GM12801 (cell line): ENCODE results near the gene CYP3A7.

Experiments used
- TF ChIP-seq, protein P1 (sequence below): IDR thresholded peaks from one replicate; pipeline ENCODE4 v1.5.1; 2011; ENCODE audit warnings: control low read depth; ENCODE audit not compliant: insufficient read length; ENCODE audit errors: extremely low read depth

The CYP3A7 gene

DNA sequence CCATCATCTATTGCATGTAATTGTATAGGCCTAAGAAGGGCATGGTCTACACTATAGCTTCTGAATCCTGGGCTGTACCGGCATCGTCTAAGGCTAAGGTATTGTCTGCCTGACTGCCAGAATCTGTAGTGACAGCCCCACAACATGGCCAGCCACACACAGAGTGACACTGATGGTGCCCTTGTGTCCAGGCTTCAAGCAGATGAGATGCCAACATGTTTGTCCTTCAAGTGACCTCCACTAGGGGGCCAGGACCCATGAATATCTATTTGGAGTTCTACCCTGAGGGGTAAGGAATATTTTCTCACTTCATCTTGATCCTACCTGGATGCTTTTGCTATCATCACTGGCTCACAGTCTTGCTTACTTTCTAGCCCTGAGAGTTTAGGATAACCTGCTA lies 1.5 kb downstream of the CYP3A7 start:
- TF ChIP-seq, protein P1, sequence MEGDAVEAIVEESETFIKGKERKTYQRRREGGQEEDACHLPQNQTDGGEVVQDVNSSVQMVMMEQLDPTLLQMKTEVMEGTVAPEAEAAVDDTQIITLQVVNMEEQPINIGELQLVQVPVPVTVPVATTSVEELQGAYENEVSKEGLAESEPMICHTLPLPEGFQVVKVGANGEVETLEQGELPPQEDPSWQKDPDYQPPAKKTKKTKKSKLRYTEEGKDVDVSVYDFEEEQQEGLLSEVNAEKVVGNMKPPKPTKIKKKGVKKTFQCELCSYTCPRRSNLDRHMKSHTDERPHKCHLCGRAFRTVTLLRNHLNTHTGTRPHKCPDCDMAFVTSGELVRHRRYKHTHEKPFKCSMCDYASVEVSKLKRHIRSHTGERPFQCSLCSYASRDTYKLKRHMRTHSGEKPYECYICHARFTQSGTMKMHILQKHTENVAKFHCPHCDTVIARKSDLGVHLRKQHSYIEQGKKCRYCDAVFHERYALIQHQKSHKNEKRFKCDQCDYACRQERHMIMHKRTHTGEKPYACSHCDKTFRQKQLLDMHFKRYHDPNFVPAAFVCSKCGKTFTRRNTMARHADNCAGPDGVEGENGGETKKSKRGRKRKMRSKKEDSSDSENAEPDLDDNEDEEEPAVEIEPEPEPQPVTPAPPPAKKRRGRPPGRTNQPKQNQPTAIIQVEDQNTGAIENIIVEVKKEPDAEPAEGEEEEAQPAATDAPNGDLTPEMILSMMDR: no peak

DNA sequence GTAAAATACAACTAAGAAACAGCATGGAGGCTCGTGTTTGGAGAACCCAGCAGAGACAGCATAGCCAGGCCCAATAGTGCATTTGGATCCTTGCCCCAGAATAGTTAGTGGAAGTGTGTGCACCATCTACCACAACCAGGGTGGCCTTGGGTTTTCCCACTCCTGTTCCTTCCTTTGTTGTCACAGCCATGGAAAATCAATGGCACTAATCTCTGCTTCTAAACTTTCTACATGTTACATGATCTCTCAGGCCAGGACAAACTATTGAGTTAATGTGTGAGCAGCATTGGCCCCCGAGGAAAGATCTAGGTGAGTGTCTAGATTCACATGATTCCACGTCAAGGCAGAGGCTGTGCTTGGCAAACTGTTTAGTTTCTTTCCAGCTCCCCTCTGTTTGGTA lies 2.0 kb downstream of the CYP3A7 start:
- TF ChIP-seq, protein P1: no peak

DNA sequence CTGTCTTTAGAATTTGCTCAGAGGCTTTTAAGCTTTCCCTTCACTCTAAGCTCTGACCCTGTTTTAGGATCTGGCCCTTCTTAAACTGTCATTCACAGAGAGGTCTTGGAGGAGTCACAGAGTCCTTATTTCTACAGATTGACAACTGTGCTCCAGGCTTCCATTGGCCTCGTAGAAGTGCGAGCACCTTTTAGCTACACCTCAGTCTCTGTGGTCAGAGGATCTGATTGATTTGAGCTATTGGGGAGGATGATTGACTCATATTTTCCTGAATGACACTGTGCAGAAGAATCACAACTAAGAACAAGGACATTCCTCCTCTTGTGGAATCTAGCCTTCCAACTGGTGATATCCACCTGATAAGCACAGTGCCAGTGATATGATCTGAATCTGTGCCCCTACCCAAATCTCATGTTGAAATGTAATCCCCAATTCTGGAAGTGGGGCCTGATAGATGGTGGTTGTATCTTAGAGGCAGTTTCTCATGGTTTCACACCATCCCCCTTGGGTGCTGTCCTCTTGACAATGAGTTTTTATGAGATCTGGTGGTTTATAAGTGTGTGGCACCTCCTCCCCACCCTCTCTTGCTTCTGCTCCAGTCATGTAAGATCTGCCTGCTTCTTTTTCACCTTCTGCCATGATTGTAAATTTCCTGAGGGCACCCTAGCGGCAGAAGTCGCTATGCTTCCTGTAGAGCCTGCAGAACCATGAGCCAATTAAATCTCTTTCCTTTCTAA lies 3.2 kb downstream of the CYP3A7 start:
- TF ChIP-seq, protein P1: no peak

DNA sequence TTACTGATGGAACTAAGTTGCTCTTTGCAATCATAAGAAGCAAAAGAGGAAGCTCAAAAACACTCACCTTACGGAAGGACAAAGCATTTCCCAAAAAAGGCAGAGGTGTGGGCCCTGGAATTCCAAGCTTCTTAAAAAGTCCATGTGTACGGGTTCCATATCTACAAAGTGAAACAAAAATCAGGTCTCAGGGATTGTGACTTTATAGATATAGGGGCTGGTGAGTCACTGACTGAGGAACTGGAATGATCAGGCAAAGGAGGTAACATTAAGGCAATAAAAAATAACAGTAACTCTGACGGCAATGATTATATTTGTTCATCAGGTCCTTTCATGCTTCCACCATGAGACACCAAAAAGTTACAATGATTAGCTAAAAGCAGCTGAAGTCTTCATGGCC lies 4.0 kb downstream of the CYP3A7 start:
- TF ChIP-seq, protein P1: no peak

DNA sequence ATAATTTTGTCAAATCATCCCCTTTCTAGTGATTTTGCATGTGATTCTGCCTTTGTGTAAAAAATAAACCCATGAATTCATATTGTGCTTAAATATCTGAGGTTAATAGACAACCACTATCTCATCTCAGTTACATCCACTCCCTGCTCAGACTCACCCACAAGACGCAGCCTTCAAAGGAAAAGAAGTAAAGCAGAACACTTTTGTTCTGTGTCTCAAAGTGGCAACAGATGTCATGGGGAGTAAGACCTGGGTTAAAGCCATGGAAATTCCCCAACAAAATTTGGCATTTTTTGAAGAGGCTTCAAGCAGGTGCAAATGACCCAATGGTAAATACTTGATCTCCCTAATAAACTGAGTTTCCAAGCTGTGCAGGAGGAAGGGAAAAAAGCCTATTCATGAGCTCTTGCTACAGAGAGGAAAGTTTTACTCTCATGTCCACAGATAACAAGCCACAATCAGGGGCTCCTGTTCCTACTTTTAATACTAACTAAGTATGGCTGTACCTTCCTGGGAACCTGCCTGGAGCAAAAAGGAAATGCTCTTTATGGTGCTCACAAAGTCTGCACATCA lies 4.7 kb downstream of the CYP3A7 start:
- TF ChIP-seq, protein P1: no peak

DNA sequence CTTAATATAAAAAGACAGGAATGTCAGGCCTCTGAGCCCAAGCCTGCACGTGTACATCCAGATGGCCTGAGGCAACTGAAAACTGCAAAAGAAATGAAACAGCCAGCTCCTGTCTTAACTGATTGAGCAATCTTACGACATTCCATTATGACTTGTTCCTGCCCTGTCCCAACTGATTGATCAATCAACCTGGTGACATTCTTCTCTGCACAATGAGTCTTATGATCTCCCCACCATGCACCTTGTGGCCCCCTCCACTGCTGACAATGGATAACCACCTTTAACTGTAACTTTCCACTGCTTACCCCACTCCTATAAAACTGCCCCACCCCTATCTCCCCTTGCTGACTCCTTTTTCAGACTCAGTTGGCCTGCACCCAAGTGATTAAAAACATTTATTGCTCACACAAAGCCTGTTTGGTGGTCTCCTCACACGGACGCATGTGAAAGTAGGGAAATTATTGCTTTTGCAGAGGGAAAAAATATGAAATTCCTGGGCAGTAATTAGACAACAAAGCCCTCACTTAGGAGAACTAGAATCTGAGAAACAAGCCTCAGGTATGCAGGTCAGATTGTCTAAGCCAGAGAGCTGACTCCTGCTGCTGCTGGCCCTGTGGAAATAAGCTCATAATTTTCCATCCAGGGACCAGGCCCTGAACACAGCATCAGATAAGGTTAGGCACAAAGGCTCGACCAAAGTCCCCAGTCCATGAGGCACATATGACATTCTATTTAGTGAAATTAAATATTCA lies 5.3 kb downstream of the CYP3A7 start:
- TF ChIP-seq, protein P1: no peak

DNA sequence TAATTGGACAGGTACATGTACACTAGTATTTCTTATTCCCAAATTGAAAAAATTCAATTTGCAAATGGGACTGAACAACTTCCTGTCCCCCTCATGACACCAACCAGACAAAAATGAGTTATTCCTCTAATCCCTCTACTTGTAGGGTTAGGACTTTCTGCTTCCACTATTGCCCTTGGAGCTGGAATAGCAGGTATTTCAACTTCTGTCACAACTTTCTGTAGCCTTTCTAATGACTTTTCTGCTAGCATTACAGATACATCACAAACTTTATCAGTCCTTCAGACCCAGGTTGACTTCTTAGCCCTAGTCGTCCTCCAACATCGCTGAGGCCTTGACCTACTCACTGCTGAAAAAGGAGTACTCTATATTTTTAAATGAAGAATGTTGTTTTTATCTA lies 6.4 kb downstream of the CYP3A7 start:
- TF ChIP-seq, protein P1: no peak
